ENCODE results near the gene ZC3H18.
A peak's percentile ranks its signal among the peaks of the same experiment; 100 is the strongest.

The ZC3H18 gene

DNA sequence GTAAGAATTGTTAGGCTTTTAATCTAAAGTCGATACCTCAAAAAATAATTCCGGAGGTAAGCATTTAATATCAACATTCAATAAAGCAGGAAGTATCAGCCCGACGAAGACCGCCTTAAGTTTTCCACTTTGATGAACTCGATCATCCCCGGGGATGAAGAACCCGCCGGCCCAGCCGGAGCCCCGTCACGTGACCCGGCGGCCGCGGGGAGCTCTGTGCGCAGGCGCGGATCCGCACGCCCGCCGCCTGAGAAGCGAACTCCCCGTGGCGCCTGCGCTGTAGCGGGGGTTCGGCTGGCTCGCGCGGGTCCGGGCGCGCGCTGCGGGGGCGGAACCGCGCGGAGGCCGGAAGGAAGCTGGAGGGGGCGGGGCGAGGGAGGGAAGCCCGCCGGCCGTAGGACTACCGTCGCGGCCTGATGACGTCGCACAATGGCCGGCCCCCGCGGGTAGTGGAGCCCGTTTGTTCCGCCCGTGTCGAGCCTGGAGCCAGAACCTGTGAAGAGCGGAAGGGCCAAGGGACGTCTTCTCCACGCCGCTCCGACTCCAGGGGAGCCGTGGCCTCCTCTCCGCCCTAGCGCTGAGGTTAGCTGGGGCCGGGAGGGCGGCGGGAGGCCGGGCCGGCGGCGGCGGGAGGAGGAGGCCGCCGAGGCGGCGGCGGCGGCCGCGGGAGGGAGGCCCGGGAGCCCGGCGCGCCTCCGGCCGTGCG lies at the start of gene ZC3H18:
Gene ZC3H18, plus strand, starts transcription at position 419 of the 706 bp plus-strand sequence. CDS start 6,721 bp downstream, outside the sequence.
- peak; percentile 86 to 90 for DNase-seq

DNA sequence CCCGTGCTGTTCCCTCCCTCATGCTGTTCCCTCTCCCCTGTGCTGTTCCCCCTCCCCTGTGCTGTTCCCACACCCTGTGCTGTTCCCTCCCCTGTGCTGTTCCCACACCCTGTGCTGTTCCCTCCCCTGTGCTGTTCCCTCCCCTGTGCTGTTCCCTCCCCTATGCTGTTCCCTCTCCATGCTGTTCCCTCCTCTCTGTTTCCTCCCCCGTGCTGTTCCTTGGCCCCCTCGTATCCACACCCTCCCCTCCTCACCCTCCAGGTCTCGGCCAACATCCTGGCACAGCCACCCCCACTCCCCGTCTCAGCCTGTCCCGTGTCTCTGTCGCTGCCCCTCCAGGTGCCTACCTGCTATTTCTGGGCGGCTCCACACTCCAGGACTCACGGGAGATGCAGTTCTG lies 48.5 kb upstream of the ZC3H18 start:
- DNase-seq: no peak

DNA sequence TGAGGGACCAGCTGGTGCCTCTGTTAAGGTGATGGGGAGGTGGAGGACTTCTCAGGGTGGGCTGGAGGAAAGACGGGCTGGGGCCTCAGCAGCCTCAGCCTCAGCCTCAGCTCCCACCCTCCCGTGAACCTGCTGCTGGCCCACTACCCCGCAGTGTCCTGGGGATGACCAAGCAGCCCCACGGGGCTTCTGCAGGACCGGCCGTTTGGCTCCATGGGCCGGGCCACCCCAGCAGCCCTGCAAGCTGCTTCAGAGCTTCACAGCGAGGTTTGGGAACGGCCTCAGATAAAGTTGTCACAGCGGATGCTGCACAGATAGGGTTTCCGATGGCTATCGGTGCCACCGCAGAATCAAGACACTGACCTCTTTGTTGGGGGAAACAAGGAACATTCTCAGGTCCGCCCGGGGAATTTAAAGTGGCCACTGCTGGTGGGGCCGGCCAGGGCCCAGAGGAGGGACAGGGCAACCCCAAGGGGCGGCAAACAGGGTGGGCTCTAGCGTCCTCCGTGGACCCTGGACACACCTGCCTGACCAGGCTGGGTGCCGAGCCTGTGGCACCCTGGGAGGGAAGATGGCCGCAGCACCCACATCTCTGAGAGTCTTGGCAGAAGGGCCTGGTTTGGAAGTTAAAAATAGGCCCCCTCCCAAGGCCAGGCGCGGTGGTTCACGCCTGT lies 47.8 kb upstream of the ZC3H18 start:
- DNase-seq: no peak

DNA sequence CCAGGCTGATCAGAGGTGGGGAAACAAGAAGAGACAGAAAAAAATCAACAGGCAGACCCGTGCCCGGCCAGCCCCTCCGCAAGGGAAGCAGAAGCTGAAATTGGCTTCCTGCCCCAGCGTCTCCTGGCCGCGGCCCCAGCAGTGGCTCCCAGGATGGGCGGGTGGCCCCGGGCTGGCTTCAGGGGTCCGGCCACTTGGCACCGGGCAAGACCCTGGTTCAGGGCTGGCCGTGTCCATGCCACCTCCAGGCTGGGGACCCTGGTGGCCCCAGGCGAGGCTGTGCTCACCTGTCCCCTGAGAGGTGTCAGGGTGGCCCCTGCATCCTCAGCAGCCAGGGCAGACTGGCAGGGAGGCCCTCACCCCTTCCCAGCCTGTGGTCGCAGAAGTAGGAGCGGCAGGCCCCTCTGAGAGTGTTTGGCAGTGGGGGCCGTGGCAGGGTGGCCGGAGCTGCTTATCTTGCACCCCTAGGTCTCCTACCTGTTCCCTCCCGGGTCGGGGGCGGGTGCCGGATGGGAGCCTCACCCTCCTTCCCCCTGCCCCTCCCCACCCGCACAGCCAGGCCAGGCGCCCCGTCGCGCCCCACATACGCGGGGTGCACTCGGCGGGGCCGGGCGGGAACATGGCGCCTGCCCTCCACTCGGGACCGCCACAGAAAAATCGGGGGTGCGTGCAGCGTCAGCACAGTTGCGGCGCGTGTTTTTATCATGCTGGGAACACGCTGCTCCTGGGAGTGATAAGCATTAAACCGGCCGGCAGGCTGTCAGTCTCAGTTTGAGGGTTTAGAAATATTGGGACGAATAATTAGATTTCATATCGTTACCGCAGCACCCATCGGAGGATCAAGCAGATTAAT lies 46.7 kb upstream of the ZC3H18 start:
- no peak for DNase-seq

DNA sequence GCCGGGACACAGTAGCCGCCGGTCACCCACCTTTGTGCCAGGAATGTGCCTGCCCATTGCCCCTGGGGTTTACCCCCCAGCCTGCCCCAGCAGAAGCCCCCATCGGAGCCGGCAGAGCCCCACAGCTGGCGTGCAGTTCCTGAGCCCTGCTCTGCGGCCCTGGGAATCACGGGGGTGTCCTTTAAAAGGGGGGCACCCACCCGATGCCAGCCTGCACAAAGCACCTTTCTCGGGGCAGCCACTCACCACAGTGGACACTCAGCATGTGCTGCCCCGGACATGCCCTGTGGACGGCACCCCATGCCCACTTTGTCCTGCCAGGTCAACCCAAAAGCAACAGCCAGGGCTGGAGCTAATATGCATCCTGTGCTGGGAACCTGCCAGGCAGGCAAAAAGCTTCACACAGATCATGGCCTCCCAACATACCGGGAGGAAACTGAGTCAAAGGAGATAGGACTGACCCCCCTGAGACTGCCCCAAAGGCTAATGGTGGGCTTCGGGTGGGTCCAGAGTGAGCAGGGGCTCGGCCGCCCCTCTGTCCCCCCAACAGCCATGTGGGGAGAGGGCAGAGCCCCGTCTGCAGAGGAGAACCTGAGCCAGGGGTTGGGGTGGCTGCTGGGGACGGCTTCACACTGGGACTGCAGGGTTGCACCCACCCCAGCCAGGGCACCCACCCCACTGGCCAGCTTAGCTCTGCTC lies 45.8 kb upstream of the ZC3H18 start:
- no peak for DNase-seq

DNA sequence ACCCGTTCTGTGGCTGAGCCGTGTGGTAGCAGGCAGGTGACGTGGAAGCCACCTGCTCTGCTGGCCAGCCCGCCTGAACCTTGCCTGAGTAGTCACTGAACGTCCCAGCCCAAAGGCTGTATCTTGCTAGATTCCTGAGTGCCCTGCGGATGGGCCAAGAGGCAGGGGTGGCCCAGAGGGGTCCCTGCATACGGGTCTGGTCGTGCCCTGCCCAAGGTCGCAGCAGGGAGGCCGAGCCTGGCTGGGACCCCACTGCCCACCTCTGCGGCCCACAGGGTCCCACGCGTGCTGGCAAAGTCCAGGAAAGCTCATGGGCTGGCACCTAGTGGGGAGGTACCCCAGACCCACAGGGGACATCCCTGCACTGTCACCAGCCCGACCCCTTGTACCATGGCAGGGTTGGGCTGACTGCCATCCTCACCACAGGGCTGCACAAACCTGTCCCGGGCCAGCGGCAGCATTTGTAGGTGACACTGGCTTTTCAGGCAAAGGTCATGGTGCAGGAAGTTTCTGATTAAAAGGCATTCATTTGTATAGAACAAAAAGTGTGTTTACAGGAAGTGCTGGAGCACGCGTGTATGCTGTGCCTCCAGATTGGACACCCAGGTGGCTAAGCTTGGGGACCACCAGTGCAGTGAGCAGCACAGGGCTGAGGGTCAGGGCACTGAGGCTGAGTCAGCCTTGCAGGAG lies 45.1 kb upstream of the ZC3H18 start:
- DNase-seq: no peak

DNA sequence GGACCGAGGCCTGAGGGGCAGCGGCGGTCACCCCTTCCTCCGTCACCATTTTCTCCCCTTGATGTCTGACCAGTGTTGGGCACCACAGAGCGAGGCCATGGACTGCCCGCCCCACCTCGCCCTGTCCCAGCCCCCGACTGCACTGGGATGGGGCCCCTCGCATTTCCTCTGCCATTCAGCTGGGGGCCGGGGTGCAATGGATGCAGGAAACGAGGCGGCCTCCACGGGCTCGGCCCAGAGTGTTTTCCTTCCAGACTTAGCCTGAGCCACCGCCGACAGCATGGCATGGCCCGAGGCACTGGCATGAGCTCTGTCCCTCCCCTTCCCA lies 44.6 kb upstream of the ZC3H18 start:
- no peak for DNase-seq

DNA sequence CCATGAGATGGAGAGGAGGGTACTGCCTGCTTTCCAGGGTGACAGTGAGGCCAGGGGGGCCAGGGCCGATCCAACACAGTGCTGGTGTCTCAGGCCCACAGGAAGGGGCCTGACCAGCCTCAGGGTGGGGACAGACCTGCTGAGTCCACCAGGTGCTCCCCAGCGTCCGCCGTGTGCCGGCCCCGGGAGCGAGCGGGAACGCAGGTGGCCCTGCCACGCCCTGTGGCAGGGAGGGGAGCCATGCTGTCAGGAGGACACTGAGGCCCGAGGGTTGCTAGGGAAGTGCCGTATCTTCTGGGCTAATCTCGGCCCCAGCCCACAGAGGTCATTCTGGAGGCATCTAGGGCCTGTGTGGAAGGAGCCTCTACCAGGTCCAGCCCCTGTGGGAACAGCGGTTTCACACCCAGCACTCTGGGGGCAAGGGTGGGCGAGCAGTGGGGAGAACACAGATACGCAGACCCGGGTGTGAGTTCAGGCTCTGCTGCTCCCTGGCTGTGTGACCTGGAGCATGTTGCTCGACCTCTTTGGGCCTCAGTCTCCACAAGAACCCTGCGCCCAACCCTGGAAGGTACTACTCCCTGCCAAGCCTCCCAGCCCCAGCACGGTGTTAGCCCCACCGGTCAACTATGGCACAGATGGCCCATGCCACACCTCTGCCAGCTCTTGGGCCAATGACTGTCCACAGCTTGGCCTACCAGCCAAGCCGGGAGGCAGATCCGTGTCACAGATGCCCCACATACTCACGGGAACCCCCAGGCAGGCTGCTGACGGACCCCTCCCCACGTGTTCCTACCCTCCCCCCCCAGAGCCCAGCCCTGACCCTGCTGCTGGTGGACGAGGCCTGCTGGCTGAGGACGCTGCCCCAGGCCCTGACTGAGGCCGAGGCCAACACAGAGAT lies 43.9 kb upstream of the ZC3H18 start:
- no peak for DNase-seq

DNA sequence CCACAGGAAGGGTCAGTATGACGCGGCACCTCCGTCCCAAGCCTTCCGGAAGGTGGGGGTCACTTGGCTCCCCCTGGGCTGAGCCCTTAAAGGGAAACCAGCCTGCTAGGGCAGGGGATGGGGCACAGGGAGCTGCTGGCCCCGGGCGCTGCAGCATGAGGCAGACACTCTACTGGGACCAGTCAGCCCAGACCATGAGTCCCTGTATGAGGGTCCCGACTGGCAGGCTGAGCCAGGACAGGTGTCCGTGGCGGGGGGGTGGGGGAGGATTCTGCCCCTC lies 43.4 kb upstream of the ZC3H18 start:
- DNase-seq: no peak

DNA sequence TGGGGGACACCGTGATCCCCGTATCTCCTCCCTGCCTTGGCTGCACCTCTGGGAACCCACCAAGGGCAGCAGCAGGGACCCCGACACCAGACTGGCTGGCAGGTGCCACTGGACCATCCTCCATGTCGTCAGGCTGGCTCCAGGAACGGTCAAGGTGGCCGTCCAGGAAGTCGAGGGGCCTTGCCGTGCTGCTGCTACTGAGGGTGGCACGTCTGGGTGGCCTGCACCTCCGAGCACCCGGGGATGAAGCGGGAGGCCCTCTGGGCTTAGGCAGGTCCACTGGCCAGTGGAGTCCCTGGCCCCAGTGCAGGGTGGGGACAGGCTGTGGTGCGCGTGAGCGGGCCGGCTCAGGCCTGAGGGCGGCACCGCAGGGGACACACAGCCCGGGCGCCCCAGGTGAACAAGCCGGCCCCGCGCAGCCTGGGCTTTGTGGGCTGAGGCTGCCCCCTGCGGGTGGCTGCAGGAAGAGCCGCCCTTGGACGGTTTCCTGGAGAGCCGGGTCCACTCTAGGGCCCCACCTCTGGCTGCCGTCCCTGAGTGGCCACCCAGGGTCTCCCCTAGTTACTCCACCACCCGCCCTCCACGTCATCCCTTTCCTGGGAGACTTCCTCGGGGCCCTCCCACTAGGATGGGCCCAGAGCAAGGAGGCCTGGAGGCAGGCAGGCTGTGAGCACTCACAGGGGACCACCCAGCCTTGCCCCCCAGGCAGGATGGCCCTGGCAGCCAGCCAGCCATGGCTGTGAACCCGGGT lies 42.8 kb upstream of the ZC3H18 start:
- DNase-seq: peak; percentile 29 to 32

DNA sequence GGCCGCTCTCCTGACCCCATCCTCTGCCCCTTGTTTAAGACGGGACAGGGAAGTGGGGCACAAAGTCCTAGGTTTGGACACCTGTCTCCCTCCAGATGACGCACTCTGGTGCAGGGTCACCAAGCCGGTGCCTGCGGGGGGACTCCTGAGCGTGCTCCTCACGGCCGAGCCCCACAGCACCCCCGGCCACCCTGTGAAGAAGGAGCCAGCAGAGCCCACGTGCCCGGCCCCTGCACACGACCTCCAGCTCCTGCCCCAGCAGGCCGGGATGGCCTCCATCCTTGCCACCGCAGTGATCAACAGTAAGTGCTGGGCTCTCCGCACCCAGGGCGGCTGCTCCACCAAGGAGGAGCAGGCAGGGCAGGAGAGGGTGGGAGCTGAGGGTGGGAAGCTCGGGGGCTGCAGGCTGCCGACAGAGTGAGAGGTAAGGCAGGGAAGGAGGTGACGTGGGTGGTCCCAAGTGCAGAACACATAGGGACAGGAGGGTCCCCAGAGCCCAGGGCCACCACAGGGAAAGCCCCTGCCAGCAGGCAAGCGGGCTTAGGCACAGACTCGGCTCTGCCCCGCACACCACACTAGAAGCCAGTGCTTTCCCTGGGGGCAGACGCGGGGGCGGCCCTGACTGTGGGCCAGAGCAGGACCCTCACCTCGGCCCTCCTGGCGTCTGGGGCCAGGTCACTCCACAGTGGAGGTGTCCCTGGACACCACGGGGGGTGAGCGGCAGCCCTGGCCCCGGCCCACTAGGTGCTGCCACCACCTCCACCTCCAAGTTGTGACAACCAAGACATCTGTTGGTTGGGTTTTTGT lies 42.1 kb upstream of the ZC3H18 start:
- DNase-seq: no peak

DNA sequence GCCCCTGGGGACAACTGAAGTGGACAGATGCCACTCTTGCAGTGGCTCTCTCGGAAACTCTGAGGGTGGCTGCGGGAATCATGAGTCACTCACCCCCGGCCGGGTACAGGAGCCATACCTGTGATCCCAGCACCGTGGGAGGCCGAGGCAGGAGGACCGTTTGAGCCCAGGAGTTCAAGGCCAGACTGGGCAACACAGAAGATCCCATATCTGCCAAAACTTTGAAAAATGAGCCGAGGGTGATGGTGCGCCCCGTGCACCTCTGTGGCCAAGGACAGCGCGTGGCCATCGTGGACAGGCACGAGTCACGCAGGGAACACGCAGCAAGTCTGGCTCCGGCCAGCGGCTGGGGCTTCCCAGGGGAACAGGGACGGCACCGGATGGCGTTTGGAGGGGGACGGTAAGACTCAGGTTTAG lies 41.3 kb upstream of the ZC3H18 start:
- DNase-seq: no peak

DNA sequence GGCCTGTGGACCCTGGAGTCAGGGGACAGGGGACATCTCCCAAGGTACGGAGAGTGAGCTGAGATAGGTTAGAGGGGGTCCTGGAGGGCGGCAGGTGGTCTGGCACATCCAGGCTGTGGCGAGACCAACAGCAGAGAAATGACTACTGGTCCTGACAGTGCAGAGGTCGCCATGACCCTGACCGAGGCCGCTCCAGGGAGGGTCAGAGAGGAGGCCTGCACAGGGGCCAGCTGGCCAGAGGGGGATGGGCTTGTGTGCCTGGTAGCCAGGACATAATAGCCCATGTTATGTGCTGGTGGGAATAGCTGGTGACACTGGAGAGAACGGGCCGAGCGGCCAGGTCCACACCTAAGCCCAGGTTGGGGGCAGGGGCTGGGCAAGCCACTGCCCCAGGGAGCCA lies 40.6 kb upstream of the ZC3H18 start:
- no peak for DNase-seq

DNA sequence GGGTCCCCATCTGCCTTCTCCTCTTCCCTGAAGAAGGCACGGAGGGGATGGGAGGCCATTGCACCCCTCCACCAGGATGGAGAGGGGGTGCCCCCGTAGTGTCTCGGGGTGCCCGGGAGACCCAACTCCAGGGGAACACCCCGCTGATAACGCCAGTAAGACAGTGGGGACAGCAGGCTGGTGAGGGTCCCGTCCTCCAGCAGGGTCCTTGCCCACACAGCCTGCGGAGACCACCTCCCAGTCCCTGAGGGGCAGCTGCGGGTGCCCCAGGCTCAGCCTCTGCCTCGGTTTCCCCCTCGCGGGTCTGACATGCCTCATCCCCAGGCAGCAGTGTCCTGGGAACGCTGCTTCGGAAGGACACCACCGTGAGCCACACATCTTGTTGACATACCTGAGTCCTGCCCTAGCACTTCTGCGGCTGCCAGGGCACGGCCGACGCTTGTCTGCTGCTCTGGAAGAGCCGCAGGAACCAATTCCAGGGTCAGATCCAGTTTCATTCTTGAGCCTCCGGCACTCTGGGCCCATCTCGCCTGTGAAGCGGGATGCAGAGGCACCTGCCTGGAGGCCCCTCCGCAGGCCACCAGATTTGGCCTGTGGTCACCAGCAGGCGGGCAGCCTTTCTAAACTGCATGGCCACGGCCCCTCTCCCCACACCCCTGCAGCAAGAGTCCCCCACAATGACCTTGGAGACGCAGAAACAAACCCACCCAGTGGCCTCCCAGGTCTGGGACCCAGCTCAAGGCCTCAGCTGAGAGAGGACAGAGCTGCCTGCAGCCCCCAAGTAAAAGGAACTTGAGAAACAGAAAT lies 39.9 kb upstream of the ZC3H18 start:
- no peak for DNase-seq

DNA sequence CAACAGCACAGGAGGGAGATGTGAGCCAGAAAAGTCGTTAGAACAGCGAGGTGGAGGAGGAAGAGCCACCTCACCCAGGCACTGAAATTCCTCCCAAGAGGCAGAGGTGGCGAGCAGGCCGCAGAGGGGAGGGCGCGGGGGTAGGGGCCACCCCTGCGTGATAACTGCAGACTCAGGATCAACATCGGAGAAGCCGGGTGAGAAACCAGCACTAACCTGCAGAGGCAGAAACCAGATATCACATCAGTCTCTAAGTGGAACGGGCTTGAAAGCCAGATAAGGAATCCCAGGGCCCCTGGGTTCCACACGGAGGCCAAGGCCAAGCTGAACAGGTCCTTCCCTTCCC lies 39.4 kb upstream of the ZC3H18 start:
- no peak for DNase-seq

DNA sequence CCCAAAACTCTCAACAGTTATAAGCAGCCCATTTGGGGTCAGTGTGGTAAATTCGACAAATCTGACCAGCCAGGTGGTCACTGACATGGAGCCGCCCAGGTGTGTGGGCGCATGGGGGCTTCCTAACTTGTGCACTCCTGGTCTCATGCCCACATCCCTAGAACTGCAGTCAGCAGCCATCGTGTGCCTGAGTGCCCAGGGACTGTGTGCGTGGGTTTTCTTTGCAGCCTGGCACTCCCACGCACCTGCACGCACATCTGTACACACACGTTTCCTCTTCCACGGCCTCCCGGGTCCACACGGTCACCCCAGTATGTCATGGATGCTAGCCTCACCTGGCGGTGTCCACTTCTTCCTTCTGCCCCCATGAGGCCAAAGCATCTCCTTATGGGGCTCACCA lies 38.9 kb upstream of the ZC3H18 start:
- DNase-seq: no peak

DNA sequence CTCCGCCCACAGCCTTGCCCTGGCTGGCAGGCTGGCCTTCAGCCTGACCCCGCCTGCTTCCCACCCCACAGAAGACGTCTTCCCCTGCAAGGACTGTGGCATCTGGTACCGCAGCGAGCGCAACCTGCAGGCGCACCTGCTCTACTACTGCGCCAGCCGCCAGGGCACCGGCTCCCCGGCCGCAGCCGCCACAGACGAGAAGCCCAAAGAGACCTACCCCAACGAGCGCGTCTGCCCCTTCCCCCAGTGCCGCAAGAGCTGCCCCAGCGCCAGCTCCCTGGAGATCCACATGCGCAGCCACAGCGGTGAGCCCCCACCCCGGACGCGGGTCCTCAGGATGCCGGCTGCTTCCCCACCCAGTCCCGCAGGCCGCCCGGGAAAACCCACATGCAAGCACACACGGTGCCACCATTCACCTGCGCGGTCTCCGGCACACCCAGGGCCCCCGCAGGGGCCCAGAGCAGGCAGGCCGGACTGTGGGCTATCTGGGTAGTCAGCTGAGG lies 38.2 kb upstream of the ZC3H18 start:
- DNase-seq: no peak

DNA sequence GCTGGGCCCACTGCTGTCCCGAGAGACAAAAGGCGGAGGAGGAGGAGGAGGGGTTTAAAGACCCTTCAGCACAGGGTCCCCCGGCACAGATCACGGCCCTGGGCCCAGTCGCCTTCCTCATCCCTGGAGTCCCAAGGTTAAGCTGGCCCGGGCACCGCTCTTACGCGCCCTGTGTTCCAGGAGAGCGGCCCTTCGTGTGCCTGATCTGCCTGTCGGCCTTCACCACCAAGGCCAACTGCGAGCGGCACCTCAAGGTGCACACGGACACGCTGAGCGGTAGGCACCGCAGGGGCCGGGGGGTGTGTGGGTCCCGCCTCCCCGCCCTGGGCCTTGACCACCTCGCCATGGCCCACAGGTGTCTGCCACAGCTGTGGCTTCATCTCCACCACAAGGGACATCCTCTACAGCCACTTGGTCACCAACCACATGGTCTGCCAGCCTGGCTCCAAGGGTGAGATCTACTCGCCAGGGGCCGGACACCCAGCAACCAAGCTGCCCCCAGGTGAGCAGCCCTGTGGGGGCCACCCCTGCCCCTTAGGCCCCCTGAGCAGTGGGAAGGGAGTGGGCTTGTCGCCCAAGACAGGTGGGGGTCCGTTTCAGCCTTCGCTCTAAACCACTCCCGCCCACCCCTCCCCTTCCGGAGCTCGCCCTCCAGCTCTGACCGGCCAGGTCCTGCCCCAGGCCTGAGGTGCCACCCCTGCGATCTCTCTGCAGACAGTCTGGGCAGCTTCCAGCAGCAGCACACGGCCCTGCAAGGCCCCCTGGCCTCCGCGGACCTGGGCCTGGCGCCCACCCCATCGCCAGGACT lies 37.6 kb upstream of the ZC3H18 start:
- DNase-seq: no peak

Measured in NCI-H2081 (cell line).